ENCODE results near the gene GJA1.
"Not testable (repeated sequence)": the region's sequence is repeated elsewhere in the genome, so short reads cannot be mapped to it uniquely, and the experiment has no call there.

Gene GJA1

GRCh38 chr6:121418346-121418745, 17.1 kb upstream of the GJA1 start:
- Histone ChIP-seq H3K36me3 (ENCODE audit: control insufficient read depth, low read depth, low read length) (no peaks in the 10 kb centered on the region), H3K27ac (ENCODE audit: low read length) (no peak overlapping the region), H3K27me3 (ENCODE audit: control insufficient read depth, insufficient read depth, low read length) (no peaks in the 10 kb centered on the region), H3K4me1 (ENCODE audit: control insufficient read depth, low read depth, low read length) (no peaks in the 10 kb centered on the region), H3K9ac (ENCODE audit: low read length) (no peak overlapping the region), H3K4me3 (ENCODE audit: low read length) (no peak overlapping the region), H3K9me3 (ENCODE audit: control insufficient read depth, low read depth, low read length) (no peaks in the 10 kb centered on the region)

GRCh38 chr6:121426686-121427085, 8.8 kb upstream of the GJA1 start:
- no peak overlapping the region for H3K4me3 ChIP-seq (ENCODE audit: low read length)
- no peak overlapping the region for H3K27ac ChIP-seq (ENCODE audit: low read length)
- no peaks in the 10 kb centered on the region for H3K9me3 ChIP-seq (ENCODE audit: control insufficient read depth, low read depth, low read length)
- no peak overlapping the region for H3K9ac ChIP-seq (ENCODE audit: low read length)
- H3K36me3 ChIP-seq (ENCODE audit: control insufficient read depth, low read depth, low read length): no peaks in the 10 kb centered on the region
- no peaks in the 10 kb centered on the region for H3K27me3 ChIP-seq (ENCODE audit: control insufficient read depth, insufficient read depth, low read length)
- H3K4me1 ChIP-seq (ENCODE audit: control insufficient read depth, low read depth, low read length): peaks cover 16% of the 10 kb centered on the region

DNA sequence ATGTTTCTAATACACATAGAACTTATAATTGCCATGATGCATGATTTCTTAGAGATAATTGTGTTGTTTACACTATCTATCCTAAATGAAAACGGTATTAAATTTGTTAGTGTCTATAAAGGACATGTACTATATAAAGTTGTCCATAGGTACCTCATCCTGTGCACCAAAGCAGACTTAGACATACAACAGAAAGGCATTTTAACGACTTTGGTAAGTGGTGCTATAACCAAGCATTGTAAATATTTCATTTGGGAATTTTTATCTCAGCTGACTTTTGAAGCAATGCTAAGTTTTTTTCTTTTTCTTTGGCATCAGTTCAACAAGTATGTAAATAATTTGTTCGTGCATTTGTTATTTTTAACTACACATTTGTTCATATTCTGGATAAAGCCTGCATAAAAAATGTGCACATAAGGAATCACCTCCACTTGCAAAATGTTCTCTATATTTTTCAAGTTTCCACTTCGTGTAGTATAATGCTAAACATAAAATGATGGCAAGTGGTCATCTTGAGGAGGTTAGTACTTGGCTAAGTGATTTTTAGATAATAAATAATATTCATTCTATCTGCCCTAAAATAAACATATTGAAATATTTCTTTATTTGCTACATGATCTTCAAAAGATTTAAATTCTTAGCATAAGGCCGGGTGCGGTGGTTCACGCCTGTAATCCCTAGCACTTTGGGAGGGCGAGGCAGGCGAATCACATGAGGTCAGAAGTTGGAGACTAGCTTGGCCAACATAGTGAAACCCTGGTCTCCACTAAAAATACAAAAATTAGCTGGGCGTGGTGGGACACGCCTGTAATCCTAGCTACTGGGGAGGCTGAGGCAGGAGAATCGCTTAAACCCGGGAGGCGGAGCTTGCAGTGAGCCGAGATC, 6.3 kb upstream of the GJA1 start:
- Histone ChIP-seq H3K27ac (ENCODE audit: low read length) (no peak overlapping the region), H3K36me3 (ENCODE audit: control insufficient read depth, low read depth, low read length) (no peaks in the 10 kb centered on the region)

GRCh38 chr6:121430514-121431460, 4.7 kb upstream of the GJA1 start:
- Histone ChIP-seq H3K4me1 (ENCODE audit: control insufficient read depth, low read depth, low read length) (peaks cover 42% of the 10 kb centered on the region), H3K4me3 (ENCODE audit: low read length) (peak overlapping the region; percentile 52), H3K9ac (ENCODE audit: low read length) (peak overlapping the region; percentile 50), H3K27ac (ENCODE audit: low read length) (peak overlapping the region; percentile 80), H3K36me3 (ENCODE audit: control insufficient read depth, low read depth, low read length) (no peaks in the 10 kb centered on the region), H3K27me3 (ENCODE audit: control insufficient read depth, insufficient read depth, low read length) (no peaks in the 10 kb centered on the region), H3K9me3 (ENCODE audit: control insufficient read depth, low read depth, low read length) (no peaks in the 10 kb centered on the region)

More for the DNA sequence above, 6.3 kb upstream of the GJA1 start:
- H3K27me3 ChIP-seq (ENCODE audit: control insufficient read depth, insufficient read depth, low read length): no peaks in the 10 kb centered on the region
- no peak overlapping the region for H3K4me3 ChIP-seq (ENCODE audit: low read length)
- H3K4me1 ChIP-seq (ENCODE audit: control insufficient read depth, low read depth, low read length): peaks cover 30% of the 10 kb centered on the region
- no peaks in the 10 kb centered on the region for H3K9me3 ChIP-seq (ENCODE audit: control insufficient read depth, low read depth, low read length)
- H3K9ac ChIP-seq (ENCODE audit: low read length): no peak overlapping the region

DNA sequence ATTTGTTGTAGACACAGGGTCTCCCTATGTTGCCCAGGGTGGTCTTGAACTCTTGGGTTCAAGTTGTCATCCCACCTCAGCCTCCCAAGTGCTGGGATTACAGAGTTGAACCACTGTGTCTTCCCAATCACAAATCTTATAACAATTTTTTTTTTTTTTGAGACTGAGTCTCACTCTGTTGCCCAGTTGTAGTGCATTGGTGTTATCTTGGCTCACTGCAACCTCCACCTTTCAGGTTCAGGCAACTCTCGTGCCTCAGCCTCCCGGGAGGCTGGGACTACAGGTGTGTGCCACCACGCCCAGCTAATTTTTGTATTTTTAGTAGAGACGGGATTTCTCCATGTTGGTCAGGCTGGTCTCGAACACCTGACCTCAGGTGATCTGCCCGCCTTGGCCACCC, 3.7 kb upstream of the GJA1 start:
- H3K36me3 ChIP-seq (ENCODE audit: control insufficient read depth, low read depth, low read length); H3K9me3 ChIP-seq (ENCODE audit: control insufficient read depth, low read depth, low read length); H3K27me3 ChIP-seq (ENCODE audit: control insufficient read depth, insufficient read depth, low read length); H3K4me3 ChIP-seq (ENCODE audit: low read length); H3K9ac ChIP-seq (ENCODE audit: low read length); H3K27ac ChIP-seq (ENCODE audit: low read length): not testable (repeated sequence)
- H3K4me1 ChIP-seq (ENCODE audit: control insufficient read depth, low read depth, low read length): peaks cover 42% of the 10 kb centered on the region

DNA sequence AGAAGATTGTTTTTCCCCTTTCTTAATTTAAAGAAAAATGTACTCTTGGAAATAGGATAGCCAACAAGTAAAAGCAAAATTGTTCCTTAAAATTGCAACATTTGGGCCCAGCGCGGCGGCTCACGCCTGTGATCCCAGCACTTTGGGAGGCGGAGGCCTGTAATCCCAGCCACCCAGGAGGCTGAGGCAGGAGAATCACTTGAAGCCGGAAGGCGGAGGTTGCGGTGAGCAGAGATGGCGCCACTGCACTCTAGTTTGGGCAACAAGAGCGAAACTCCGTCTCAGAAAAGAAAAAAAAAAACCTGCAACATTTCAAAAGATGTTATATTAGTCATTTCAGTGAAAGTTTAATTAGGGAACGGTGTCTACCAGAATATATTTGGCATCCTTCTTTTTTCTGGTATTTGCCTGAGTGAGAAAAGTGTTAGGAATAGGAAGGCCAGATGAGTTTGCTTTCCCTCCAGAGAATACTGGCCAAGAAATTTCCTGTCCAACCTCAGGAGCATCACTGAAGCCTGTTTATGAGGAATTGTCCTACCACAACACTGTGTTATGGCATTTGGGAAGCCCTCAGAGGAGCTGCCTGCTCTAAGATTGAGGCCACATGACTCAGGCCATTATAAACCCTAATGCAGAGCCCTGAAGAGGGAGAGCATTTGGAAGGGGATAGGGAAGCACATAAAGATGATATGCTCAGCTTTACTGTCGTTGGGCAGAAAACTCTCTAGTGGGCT, 1.2 kb upstream of the GJA1 start:
- Histone ChIP-seq H3K4me1 (ENCODE audit: control insufficient read depth, low read depth, low read length) (peaks cover 44% of the 10 kb centered on the region), H3K9me3 (ENCODE audit: control insufficient read depth, low read depth, low read length) (no peaks in the 10 kb centered on the region), H3K36me3 (ENCODE audit: control insufficient read depth, low read depth, low read length) (peaks cover 7% of the 10 kb centered on the region), H3K4me3 (ENCODE audit: low read length) (peak overlapping the region; percentile 100), H3K27me3 (ENCODE audit: control insufficient read depth, insufficient read depth, low read length) (no peaks in the 10 kb centered on the region), H3K27ac (ENCODE audit: low read length) (no peak overlapping the region), H3K9ac (ENCODE audit: low read length) (no peak overlapping the region)

DNA sequence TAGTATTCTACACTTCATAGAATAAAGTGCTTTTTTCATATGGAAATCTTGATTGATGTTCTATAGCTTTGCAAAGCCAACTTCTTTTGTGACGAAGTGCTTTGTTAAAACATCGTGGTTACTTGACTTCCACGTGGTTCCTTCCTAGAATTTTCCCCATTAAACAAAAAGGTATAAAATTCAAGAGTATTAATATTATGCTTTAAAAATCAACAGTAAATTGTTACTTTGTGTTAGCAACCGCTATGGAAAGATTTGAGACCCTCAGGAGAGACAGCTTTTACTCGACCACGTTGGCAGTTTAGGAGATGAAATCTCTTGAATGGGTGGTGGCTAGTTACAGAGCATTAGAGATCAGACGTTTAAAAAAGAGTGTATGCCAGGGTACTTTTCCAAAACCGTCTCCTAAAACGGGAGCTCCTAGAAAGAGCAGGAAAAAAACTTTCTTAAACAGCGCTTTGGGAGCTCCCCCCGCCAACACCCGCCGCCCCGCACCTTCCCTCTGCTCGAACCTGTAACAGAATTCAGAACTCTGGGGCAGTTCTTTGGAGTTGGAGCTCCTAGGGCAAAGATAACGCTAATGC, 920 bp downstream of the GJA1 start:
- Histone ChIP-seq H3K36me3 (ENCODE audit: control insufficient read depth, low read depth, low read length) (peaks cover 11% of the 10 kb centered on the region), H3K9ac (ENCODE audit: low read length) (peak overlapping the region; percentile 100), H3K4me1 (ENCODE audit: control insufficient read depth, low read depth, low read length) (peaks cover 46% of the 10 kb centered on the region), H3K9me3 (ENCODE audit: control insufficient read depth, low read depth, low read length) (no peaks in the 10 kb centered on the region), H3K4me3 (ENCODE audit: low read length) (peak overlapping the region; percentile 100), H3K27ac (ENCODE audit: low read length) (peak overlapping the region; percentile 92), H3K27me3 (ENCODE audit: control insufficient read depth, insufficient read depth, low read length) (no peaks in the 10 kb centered on the region)

DNA sequence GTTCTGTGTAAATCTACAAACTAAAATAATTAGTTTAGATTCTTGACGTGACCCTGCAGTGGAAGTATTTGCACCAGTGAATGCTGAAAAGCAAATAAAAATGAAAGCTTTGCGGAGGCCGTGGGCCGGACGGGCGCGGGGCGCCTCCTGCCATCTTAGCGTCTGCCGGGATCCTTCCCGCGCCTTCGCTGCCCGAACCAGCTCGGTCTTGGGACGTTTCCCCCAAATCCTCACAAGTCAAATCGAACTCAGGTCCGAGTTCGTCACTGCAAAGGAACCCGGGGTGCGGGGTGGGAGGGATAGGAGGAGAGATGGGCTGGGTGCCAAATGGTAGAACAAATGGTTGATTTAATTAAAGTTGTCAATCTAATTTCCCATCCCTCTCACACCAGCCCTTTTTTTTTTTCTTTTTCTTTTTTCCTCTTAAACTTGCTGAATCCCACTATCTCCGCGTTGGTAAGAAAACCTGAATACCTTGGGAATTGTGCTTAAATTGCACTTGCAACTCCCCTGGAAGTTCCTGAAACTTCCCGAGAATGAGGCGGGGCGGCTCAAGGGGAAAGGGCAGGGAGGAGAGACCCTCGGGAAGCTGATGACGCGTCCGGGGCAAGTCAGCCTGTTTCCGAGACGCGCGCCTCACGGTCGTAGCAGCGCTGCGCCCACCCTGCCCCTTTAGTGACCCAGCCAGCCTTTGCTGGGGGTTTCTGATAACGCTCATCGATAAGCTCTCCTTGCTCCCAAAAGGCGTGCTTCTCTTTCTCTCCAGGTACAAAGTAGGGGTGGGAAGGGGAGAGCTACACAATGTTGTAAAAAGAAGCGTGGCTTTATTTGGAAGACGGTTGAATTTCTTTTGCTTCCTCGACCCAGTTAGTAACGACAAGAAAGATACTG, 1.8 kb downstream of the GJA1 start:
- H3K9me3 ChIP-seq (ENCODE audit: control insufficient read depth, low read depth, low read length): no peaks in the 10 kb centered on the region
- H3K9ac ChIP-seq (ENCODE audit: low read length): peak overlapping the region; percentile 100
- H3K27me3 ChIP-seq (ENCODE audit: control insufficient read depth, insufficient read depth, low read length): no peaks in the 10 kb centered on the region
- H3K4me1 ChIP-seq (ENCODE audit: control insufficient read depth, low read depth, low read length): peaks cover 49% of the 10 kb centered on the region
- H3K36me3 ChIP-seq (ENCODE audit: control insufficient read depth, low read depth, low read length): peaks cover 18% of the 10 kb centered on the region
- H3K27ac ChIP-seq (ENCODE audit: low read length): peak overlapping the region; percentile 92
- H3K4me3 ChIP-seq (ENCODE audit: low read length): peak overlapping the region; percentile 100

DNA sequence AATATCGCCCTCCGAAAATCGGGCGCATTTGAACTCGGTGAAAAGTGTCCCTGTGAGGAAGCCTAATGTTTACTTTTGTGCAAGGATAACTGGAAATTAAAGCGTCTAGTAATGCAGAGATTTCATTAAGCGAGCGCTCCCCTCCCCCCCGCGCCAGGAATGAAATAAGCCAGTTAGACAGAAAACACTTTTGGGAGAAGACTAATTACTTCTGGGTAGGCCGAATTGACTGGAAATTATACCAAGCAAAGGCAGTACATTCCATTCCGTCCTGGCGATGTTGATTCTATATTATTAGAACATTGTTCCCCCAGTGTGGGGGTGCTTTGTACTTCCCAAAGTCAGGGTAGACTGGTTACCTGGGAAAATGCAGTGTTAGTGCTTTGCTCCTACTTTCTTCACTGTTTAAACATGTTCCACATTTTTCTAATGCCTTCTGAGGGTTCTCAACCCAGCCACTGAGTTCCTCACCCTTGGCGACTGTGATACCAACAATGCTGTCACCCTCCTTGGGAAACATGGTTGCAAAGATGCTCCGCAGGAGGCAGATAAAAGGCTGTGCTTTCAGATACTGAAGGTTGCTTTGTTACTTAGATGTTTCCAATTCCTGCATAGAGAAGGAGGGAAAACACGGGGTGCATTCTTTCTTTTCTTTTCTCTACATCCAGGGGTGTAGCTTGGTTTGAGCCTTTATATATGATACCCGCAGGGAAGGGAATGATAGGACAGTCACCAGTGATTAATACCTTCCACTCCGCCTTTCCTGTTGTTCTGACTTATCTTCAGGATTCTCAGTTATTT, 2.6 kb downstream of the GJA1 start:
- Histone ChIP-seq H3K36me3 (ENCODE audit: control insufficient read depth, low read depth, low read length) (peaks cover 26% of the 10 kb centered on the region), H3K4me3 (ENCODE audit: low read length) (peak overlapping the region; percentile 100), H3K27ac (ENCODE audit: low read length) (peak overlapping the region; percentile 92), H3K4me1 (ENCODE audit: control insufficient read depth, low read depth, low read length) (peaks cover 49% of the 10 kb centered on the region), H3K9me3 (ENCODE audit: control insufficient read depth, low read depth, low read length) (no peaks in the 10 kb centered on the region), H3K27me3 (ENCODE audit: control insufficient read depth, insufficient read depth, low read length) (no peaks in the 10 kb centered on the region), H3K9ac (ENCODE audit: low read length) (peak overlapping the region; percentile 100)

GRCh38 chr6:121438869-121439268, 3.4 kb downstream of the GJA1 start:
- Histone ChIP-seq H3K36me3 (ENCODE audit: control insufficient read depth, low read depth, low read length) (peaks cover 34% of the 10 kb centered on the region), H3K4me1 (ENCODE audit: control insufficient read depth, low read depth, low read length) (peaks cover 51% of the 10 kb centered on the region), H3K4me3 (ENCODE audit: low read length) (peak overlapping the region; percentile 100), H3K9ac (ENCODE audit: low read length) (peak overlapping the region; percentile 100), H3K27me3 (ENCODE audit: control insufficient read depth, insufficient read depth, low read length) (no peaks in the 10 kb centered on the region), H3K9me3 (ENCODE audit: control insufficient read depth, low read depth, low read length) (no peaks in the 10 kb centered on the region), H3K27ac (ENCODE audit: low read length) (no peak overlapping the region)
